HL-60 (cell line): ENCODE results near the gene ZNF318.
"Not testable (repeated sequence)": the region's sequence is repeated elsewhere in the genome, so short reads cannot be mapped to it uniquely, and the experiment has no call there.

Experiments used
- DNase-seq, 2 experiments: peaks; one replicate each; pipeline ENCODE4 v3.0.0-alpha.2; 2010 to 2020; ENCODE audit warnings: low read depth in 1 of 2, low spot score in 1 of 2
- H3K27ac ChIP-seq: fragments of 250-450 bp; sonication (Bioruptor Pico); replicated peaks from 2 replicates; pipeline ENCODE4 v1.5.1; 2020; ENCODE audit warnings: mild to moderate bottlenecking, moderate library complexity
- H3K27me3 ChIP-seq: fragments of 250-450 bp; sonication (Bioruptor Pico); 2 replicates; pipeline ENCODE4 v1.5.1; 2021; ENCODE audit warnings: mild to moderate bottlenecking, moderate library complexity; ENCODE audit not compliant: insufficient read depth, poor library complexity, severe bottlenecking
- H3K4me3 ChIP-seq: replicated peaks from 2 replicates; pipeline ENCODE4 v1.5.1; 2011; ENCODE audit warnings: mild to moderate bottlenecking, control low read depth, low read length; ENCODE audit not compliant: insufficient read depth
- CTCF ChIP-seq: IDR thresholded peaks from one replicate; pipeline ENCODE4 v1.5.1; 2011; ENCODE audit warnings: low read length, control low read depth, inconsistent platforms; ENCODE audit not compliant: insufficient read depth
- GABPA ChIP-seq: IDR thresholded peaks from 2 replicates; pipeline ENCODE4 v1.6.1; 2012; ENCODE audit warnings: low read depth
- POLR2AphosphoS5 ChIP-seq: IDR thresholded peaks from 2 replicates; pipeline ENCODE4 v1.6.1; 2012; ENCODE audit warnings: low read depth
- REST ChIP-seq: IDR thresholded peaks from 2 replicates; pipeline ENCODE4 v1.6.1; 2012; ENCODE audit warnings: low read depth; ENCODE audit not compliant: insufficient replicate concordance
- SPI1 ChIP-seq: IDR thresholded peaks from 2 replicates; pipeline ENCODE4 v1.6.1; 2012; ENCODE audit warnings: low read depth, mild to moderate bottlenecking, borderline replicate concordance

ZNF318 gene

GRCh38 chr6:43347021-43347420 is 22.4 kb downstream of the ZNF318 start:
- no peak overlapping the region for H3K4me3 ChIP-seq
- H3K27ac ChIP-seq = no peak overlapping the region
- DNase-seq = no peak
- TF ChIP-seq REST (no peak), GABPA (no peak), CTCF (no peak), SPI1 (no peak)
- H3K27me3 ChIP-seq = no peaks in the 10 kb centered on the region

DNA sequence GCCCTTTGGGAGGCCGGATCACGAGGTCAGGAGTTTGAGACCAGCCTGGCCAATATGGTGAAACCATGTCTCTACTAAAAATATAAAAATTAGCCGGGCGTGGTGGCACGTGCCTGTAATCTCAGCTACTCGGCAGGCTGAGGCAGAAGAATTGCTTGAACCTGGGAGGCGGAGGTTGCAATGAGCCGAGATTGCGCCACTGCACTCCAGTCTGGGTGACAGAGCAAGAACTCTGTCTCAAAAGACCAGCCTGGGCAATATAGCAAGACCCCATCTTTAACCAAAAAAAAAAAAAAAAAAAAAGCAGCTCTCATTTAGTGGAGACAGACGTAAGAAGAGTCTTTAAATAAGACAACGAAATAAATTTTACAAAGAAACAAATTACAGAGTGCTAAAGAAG is 23.2 kb downstream of the ZNF318 start:
- not testable (repeated sequence) for H3K27ac ChIP-seq, DNase-seq, H3K4me3 ChIP-seq, H3K27me3 ChIP-seq

DNA sequence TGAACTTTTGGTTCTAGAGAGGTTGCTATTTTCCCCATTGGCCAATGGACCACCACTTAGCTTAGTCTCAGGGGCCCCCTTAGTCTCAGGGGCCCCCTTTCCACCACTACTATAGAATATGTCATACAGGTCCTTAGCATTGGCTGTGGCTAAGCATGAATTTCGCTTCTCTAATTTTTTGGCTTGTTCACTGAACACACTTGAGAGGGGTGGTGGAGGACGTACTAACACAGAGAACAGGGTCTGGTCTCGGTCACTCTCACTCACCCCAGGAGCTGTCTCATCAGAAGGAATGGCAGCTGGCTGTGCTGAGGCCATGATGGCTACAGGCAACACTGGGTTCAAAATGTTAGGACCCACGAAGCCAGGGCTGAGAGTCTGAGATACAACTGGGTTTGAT is 30.3 kb downstream of the ZNF318 start:
- DNase-seq = no peak
- Histone ChIP-seq H3K4me3 (no peak overlapping the region), H3K27ac (no peak overlapping the region), H3K27me3 (no peaks in the 10 kb centered on the region)
- no peak for TF ChIP-seq SPI1
- no peak for TF ChIP-seq GABPA
- TF ChIP-seq POLR2AphosphoS5 = no peak
- TF ChIP-seq CTCF = no peak

DNA sequence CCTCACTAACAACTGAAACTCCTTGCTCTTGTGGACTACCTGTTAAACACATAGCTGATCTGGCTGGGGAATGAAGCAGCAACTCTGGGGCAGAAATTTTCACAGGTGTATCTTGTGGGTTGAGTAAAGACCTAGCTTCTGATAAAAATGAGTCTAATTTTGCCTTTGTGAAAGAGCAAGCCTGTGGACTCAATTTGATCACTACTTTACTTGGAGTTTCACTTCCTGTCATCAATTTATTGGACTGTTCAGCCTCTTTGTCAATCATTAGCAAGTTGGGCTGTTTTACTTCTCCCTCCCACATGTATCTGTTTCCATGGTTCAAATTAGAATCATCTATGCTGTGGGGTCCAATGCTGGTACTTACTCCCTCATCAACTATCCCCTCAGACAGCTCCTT is 31.2 kb downstream of the ZNF318 start:
- Histone ChIP-seq H3K27me3 (no peaks in the 10 kb centered on the region), H3K4me3 (no peak overlapping the region), H3K27ac (no peak overlapping the region)
- TF ChIP-seq REST (no peak), GABPA (no peak)
- DNase-seq = no peak

GRCh38 chr6:43336382-43336781 is 33.1 kb downstream of the ZNF318 start:
- Histone ChIP-seq H3K4me3 (no peak overlapping the region), H3K27ac (no peak overlapping the region), H3K27me3 (no peaks in the 10 kb centered on the region)
- no peak for TF ChIP-seq REST
- no peak for DNase-seq
